Kidney glomerular epithelial cell (primary cell): Measurements from ENCODE around the gene ELF3.
A peak's percentile ranks its signal among the peaks of the same experiment; 100 is the strongest.
"Not testable (repeated sequence)": the region's sequence is repeated elsewhere in the genome, so short reads cannot be mapped to it uniquely, and the experiment has no call there.

ENCODE experiments used
- DNase-seq: peaks from one replicate; lab custom pipeline; 2025; lab: John Stamatoyannopoulos, UW

Gene ELF3

GRCh38 chr1:202034683-202035462, 24.5 kb downstream of the ELF3 start:
- DNase-seq, result peak; percentile 97

GRCh38 chr1:202036595-202037387, 26.4 kb downstream of the ELF3 start:
- DNase-seq, result no peak

- peak; percentile 28 for DNase-seq
Measured at GRCh38 chr1:202037706-202038296, 27.4 kb downstream of the ELF3 start.

GRCh38 chr1:202038688-202039346, 28.4 kb downstream of the ELF3 start:
- DNase-seq, result no peak

DNA sequence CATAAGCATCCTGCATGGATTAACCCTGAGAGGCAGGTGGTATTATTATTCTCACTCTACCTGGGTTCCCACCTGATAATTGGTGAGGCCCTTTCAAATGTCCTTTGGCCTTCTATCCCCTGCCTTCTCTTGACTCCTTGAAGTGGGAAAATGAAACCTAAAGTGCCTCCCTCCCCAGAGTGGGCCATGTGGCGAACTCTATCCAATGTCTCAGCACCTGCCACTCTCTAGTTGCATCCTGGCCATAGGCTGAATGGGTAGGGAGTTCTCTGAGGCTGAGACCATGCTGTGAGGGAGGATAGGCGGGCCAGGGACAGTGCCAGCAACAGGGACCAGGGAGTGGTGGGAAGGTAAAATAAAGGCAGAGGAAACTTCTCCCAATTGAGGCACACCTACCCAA, 35.3 kb downstream of the ELF3 start:
- DNase-seq, result no peak

GRCh38 chr1:202046227-202046626, 35.8 kb downstream of the ELF3 start:
- DNase-seq, result no peak

DNA sequence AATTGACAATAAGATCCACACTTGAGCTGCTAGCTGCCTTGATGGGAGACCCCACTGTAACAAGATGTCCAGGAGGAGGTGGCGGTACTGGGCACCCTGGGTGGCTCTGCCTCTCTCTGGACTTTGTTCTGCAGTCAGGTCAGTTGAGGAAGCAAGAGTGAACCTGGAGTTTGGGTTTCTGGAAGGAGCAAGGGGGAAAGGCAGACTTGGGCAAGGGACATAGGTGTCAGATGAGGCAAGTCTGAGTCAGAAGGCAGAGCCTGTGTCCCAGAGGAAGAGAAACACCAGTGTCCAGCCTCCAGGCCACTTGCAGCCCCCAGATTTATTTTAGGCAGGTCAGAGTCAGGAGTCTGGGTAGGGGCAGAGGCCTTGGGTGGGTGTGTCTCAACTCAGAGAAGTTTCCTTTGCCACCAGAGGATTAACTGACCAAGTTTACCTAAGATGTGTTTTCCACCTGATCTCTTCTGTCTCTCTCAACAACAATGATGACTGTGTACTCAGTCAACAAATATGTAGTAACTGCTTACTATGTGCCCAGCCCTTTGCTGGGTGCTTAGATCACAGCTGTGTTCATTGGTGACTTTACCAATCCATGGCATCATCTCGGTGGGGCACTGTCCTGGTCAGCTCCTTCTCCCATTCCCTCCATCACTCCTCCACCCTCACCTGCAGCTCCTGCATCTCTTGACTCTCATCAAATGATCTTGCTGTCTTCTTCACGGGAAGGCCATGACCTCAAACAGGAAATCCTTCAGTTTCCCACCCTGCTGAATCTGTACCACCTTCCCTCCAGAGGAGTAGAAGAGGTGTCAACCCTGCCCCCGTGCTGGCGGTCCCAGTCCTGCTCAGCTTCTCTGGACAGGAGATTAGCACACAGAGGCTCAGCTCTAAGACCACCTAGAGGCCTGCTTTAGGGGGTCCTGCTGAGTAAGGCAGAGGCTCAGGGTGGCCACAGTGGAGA, 36.6 kb downstream of the ELF3 start:
- no peak for DNase-seq

- DNase-seq, result no peak
Measured at GRCh38 chr1:202047977-202048376, 37.6 kb downstream of the ELF3 start.

GRCh38 chr1:202049129-202049528, 38.7 kb downstream of the ELF3 start:
- DNase-seq, result no peak

DNA sequence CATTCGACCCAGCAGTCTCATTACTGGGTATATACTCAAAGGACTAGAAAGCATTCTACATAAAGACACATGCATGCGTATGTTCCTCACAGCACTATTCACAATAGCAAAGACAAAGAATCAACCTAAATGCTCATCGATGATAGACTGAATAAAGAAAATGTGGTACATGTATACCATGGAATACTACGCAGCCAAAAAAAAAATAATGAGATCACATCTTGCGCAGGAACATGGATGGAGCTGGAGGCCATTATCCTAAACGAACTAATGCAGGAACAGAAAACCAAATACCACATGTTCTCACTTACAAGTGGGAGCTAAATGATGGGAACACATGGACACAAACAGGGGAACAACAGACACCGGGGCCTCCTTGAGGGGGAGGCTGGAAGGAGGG, 43.7 kb downstream of the ELF3 start:
- no peak for DNase-seq

DNA sequence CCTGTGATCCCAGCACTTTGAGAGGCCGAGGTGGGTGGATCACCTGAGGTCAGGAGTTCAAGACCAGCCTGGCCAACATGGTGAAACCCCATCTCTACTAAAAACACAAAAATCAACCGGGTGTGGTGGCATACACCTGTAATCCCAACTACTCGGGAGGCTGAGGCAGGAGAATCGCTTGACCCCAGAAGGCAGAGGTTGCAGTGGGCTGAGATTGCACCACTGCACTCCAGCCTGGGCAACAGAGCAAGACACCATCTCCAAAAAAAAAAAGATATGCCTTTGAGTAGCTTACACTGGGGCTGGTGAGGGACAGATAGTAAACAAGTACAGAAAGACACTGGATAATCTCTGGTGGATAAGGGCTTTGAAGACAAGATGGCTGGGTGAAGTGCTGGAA, 44.3 kb downstream of the ELF3 start:
- not testable (repeated sequence) for DNase-seq

DNA sequence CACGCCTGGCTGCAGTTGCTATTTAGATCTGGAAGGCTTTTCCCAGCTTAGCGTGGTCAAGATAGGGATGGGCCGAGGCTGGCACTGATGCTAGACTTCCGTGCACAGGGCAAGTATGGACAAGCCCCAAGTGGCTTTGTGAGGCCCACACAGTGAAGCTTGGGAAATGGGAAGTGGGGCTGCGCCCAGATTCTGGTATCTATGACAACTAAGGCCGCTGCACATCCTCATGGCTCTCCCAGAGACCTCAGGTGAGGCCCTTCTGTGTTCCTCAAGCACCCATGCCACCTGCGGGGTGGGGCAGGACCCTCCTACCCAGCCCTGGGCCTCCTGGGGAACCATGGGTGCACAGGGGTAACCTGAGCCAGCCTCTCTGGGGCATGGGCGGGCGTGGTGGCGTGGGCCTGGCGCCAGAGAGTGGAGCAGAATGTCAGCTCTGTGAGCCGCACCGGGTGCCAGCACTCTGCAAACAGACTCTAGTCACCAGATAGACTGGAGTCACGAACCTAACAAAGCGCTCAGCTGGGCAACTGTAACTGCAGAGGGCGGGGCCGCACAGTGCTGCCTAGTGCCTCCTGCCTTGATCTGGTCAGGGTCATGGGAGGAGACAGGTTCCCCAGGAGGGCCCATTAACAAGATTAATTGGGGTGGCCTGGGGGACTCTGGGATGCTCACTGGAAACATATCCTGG, 46.4 kb downstream of the ELF3 start:
- DNase-seq, result no peak

DNA sequence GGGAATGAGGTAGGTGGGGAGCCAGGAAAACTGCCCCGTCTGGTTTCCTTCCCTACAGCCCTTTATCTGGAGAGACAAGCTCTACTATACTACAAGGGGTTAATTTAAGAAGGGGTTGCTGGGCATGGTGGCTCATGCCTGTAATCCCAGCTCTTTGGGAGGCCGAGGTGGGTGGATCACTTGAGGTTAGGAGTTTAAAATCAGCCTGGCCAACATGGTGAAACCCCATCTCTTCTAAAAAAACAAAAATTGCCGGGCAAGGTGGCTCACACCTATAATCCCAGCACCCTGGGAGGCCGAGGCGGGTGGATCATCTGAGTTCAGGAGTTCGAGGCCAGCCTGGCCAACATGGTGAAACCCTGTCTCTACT, 46.9 kb downstream of the ELF3 start:
- DNase-seq, result not testable (repeated sequence)

GRCh38 chr1:202058001-202058908, 47.9 kb downstream of the ELF3 start:
- DNase-seq, result no peak

DNA sequence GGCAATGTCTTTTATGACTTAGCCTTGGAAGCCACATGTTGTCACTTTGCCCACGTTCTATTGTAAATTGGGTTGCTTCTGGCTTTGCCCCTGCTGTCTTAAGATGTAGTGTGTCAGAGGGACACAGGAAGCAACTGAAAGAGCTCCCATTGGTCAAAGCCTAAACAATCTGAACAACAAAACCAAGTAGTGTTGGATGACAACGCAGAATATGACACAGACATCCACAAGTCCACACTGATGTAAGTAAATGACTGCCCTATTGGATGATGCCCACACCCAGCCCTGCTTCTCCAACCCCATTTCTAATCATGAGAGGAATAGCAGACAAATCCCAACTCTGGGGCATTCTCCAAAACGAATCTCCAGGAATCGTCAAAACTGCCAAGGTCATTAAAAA, 50.7 kb downstream of the ELF3 start:
- DNase-seq, result no peak

GRCh38 chr1:202061787-202062186, 51.4 kb downstream of the ELF3 start:
- not testable (repeated sequence) for DNase-seq

DNA sequence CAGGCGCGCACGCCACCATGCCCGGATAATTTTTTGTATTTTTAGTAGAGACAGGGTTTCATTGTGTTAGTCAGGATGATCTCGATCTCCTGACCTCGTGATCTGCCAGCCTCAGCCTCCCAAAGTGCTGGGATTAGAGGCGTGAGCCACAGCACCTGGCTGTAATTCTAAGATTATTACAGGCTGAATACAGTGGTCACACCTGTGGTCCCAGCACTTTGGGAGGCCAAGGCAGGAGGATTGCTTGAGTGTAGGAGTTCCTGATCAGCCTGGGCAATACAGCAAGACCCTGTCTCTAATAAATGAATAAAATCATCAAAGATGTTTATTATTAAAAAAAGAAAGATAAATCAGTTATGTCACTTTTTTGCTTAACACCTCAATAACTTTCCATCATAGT, 52.2 kb downstream of the ELF3 start:
- DNase-seq, result not testable (repeated sequence)

GRCh38 chr1:202063093-202063492, 52.7 kb downstream of the ELF3 start:
- DNase-seq, result peak; percentile 9

DNA sequence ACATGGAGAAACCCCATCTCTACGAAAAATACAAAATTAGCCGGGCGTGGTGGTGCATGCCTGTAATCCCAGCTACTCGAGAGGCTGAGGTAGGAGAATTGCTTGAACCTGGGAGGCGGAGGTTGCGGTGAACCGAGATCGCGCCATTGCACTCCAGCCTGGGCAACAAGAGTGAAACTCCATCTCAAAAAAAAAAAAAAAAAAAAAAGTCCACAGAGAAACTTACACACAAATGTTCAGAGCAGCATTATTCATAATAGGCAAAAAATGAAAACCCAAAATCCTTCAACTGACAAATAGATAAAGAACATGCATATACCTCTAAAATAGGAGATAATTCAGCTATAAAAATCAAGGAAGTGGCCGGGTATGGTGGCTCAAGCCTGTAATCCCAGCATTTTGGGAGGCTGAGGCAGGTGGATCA, 54.5 kb downstream of the ELF3 start:
- DNase-seq, result not testable (repeated sequence)
